ENCODE results near the gene ATP13A3. TPM values are rescaled to one million over a fixed set of nuclear protein-coding genes. Genes with fewer than 3 reads are reported as not detected.

Gene ATP13A3
- total RNA-seq, 1 experiment from 2014 or later = 78.3 TPM

GRCh38 chr3:194481103-194481502 is 5.7 kb downstream of the ATP13A3 start:
- peaks cover 12% of the 10 kb centered on the region for H3K36me3 Mint-ChIP-seq
- no peak overlapping the region for H3K27ac Mint-ChIP-seq
- ChIA-PET CTCF (interaction anchor here (1.5 kb wide), 1 partner anchor 9 kb away, joined by 3 read pairs; no protein-coding TSS in a partner anchor), POLR2A (no interaction called here)
- H3K4me1 Mint-ChIP-seq = peaks cover 18% of the 10 kb centered on the region
- no peak for DNase-seq (ENCODE audit: low spot score)
- H3K27me3 Mint-ChIP-seq (ENCODE audit: low read depth) = no peaks in the 10 kb centered on the region
- no peaks in the 10 kb centered on the region for H3K9me3 Mint-ChIP-seq
- no peak overlapping the region for H3K4me3 Mint-ChIP-seq
- no peak for ATAC-seq
- TF ChIP-seq SMAD3 (CRISPR knock-in tag; IDR thresholded peaks at IDR 0.05; ENCODE audit: borderline replicate concordance) = no peak
- no peak for TF ChIP-seq SP1 (CRISPR knock-in tag; conservative IDR thresholded peaks at IDR 0.05)
- TF ChIP-seq ARID4B (CRISPR knock-in tag; IDR thresholded peaks at IDR 0.05; ENCODE audit: borderline replicate concordance) = no peak
- no peak for TF ChIP-seq AFF4 (CRISPR knock-in tag; IDR thresholded peaks at IDR 0.05; ENCODE audit: borderline replicate concordance)
- TF ChIP-seq NFE2L1 (CRISPR knock-in tag; IDR thresholded peaks at IDR 0.05) = no peak
- TF ChIP-seq ZBTB43 (CRISPR knock-in tag; IDR thresholded peaks at IDR 0.05) = no peak
- no peak for TF ChIP-seq NFYB (CRISPR knock-in tag; conservative IDR thresholded peaks at IDR 0.05; ENCODE audit: low read depth)
- no peak for TF ChIP-seq GABPB1 (CRISPR knock-in tag; IDR thresholded peaks at IDR 0.05)
- no peak for TF ChIP-seq GTF2I (CRISPR knock-in tag; conservative IDR thresholded peaks at IDR 0.05)
- no peak for TF ChIP-seq FOXK1 (CRISPR knock-in tag; IDR thresholded peaks at IDR 0.05)
- TF ChIP-seq ZNF425 (CRISPR knock-in tag; conservative IDR thresholded peaks at IDR 0.05) = no peak
- no peak for TF ChIP-seq ZBTB21 (CRISPR knock-in tag; IDR thresholded peaks at IDR 0.05; ENCODE audit: borderline replicate concordance)
- TF ChIP-seq USF1 (CRISPR knock-in tag; IDR thresholded peaks at IDR 0.05) = no peak
- no peak for TF ChIP-seq MLX (CRISPR knock-in tag; IDR thresholded peaks at IDR 0.05)
- no peak for TF ChIP-seq IRF1 (CRISPR knock-in tag; IDR thresholded peaks at IDR 0.05)
- TF ChIP-seq ZNF512 (CRISPR knock-in tag; IDR thresholded peaks at IDR 0.05; ENCODE audit: borderline replicate concordance) = no peak
- TF ChIP-seq MAX (CRISPR knock-in tag; IDR thresholded peaks at IDR 0.05) = no peak
- TF ChIP-seq ZNF263 (CRISPR knock-in tag; IDR thresholded peaks at IDR 0.05; ENCODE audit: low read depth) = no peak

Data from WTC11 (cell line).